ENCODE data around the gene HEXIM2.

DNA sequence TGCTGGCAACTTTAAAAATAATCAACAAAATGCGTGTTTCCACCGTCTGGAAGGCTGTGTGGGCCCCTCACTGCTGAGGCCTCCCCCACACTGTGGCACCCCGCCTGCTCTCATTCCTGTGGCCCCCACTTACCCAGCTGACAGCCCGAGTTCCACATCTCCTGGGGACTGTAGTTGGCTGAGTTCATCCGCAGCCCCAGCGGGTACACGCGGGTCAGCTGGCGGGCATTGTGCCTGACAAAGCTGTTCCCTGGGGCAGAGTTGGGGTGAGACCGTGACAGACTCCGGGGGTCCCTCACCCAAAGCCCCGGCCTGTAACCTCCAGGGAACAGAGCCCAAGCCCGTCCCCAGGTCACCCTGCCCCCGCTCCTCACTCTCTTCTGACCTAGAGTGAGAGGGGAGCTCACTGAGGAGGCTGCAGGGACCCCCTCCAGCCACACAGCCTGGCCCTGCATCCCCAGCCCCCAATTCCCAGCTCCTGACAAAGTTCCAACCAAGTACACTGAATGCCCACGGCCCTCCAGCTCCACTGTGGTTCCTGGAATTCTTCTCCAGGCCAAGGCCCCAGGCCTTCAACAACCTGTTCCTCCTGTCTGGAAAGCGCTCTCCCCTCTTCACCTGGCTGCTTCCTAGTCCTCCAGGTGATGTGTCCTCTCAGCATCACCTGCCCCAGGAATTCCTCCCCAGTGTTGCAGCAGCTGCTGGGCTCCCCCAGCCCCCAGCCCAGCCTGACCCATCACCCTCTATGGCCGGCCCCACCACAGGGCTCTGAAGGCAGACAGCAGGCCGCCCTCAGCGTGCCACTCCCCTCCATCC lies 47.4 kb upstream of the HEXIM2 start:
- TF ChIP-seq, protein P1, sequence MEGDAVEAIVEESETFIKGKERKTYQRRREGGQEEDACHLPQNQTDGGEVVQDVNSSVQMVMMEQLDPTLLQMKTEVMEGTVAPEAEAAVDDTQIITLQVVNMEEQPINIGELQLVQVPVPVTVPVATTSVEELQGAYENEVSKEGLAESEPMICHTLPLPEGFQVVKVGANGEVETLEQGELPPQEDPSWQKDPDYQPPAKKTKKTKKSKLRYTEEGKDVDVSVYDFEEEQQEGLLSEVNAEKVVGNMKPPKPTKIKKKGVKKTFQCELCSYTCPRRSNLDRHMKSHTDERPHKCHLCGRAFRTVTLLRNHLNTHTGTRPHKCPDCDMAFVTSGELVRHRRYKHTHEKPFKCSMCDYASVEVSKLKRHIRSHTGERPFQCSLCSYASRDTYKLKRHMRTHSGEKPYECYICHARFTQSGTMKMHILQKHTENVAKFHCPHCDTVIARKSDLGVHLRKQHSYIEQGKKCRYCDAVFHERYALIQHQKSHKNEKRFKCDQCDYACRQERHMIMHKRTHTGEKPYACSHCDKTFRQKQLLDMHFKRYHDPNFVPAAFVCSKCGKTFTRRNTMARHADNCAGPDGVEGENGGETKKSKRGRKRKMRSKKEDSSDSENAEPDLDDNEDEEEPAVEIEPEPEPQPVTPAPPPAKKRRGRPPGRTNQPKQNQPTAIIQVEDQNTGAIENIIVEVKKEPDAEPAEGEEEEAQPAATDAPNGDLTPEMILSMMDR (IDR thresholded peaks at IDR 0.05; ENCODE audit: insufficient read depth, low read length, poor library complexity, severe bottlenecking): no peak
- TF ChIP-seq EZH2phosphoT487 (conservative IDR thresholded peaks at IDR 0.05; ENCODE audit: low read length): no peak
